ENCODE results near the gene EYA4.

Gene EYA4

DNA sequence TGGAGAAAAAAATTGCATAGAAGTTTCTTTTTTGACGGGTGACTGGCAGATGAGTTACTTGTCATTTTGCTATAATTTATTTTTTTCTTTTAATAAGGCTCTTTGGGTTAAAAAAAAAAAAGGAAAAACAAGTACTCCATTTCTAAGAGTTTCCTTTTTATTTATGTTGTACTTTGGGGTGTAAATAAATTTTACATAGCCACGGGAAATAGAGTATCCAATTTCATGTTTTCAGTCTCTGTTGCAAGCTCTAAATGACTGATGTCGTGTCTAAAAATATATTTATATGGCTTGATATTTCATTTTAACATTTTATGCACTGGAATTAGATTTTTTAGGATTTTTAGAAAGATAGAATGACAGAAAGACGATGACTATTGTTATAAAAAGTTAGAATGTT is 3.4 kb downstream of the EYA4 start:
- H3K4me1 ChIP-seq (ENCODE audit: low read length) = no peaks in the 10 kb centered on the region
- H3K27me3 ChIP-seq (replicated peaks; ENCODE audit: insufficient read depth, low read length) = no peaks in the 10 kb centered on the region
- no peak for DNase-seq
- H3K4me2 ChIP-seq (ENCODE audit: low read depth, low read length) = peak overlapping the region; percentile 34
- no peaks in the 10 kb centered on the region for H3F3A ChIP-seq (ENCODE audit: insufficient read depth, low read length)
- peak overlapping the region; percentile 28; the same call in 1 of the 2 replicates for H3K4me3 ChIP-seq (ENCODE audit: low read length)
- H3K9me3 ChIP-seq (replicated peaks; ENCODE audit: insufficient read depth, low read length) = no peaks in the 10 kb centered on the region
- peak overlapping the region; percentile 51; the same call in 1 of the 2 replicates for H3K27ac ChIP-seq (ENCODE audit: low read length)
- TF ChIP-seq EZH2phosphoT487 (IDR thresholded peaks at IDR 0.05; ENCODE audit: low read length) (no peak), EZH2 (optimal IDR thresholded peaks at IDR 0.05; ENCODE audit: low read depth, low read length) (no peak)
- TF ChIP-seq, protein P1, sequence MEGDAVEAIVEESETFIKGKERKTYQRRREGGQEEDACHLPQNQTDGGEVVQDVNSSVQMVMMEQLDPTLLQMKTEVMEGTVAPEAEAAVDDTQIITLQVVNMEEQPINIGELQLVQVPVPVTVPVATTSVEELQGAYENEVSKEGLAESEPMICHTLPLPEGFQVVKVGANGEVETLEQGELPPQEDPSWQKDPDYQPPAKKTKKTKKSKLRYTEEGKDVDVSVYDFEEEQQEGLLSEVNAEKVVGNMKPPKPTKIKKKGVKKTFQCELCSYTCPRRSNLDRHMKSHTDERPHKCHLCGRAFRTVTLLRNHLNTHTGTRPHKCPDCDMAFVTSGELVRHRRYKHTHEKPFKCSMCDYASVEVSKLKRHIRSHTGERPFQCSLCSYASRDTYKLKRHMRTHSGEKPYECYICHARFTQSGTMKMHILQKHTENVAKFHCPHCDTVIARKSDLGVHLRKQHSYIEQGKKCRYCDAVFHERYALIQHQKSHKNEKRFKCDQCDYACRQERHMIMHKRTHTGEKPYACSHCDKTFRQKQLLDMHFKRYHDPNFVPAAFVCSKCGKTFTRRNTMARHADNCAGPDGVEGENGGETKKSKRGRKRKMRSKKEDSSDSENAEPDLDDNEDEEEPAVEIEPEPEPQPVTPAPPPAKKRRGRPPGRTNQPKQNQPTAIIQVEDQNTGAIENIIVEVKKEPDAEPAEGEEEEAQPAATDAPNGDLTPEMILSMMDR (IDR thresholded peaks at IDR 0.05; ENCODE audit: low read length) = no peak
- H3K9me2 ChIP-seq (replicated peaks; ENCODE audit: insufficient read depth, low read length) = no peaks in the 10 kb centered on the region
- peaks cover 78% of the 10 kb centered on the region for H3K79me2 ChIP-seq (ENCODE audit: low read length)
- no peak overlapping the region for H2AFZ ChIP-seq (ENCODE audit: low read length)
- no peaks in the 10 kb centered on the region for H3K36me3 ChIP-seq (replicated peaks; ENCODE audit: insufficient read depth, low read length)
- H4K20me1 ChIP-seq (ENCODE audit: insufficient read depth, low read length) = no peaks in the 10 kb centered on the region
- peak overlapping the region; percentile 69 for H3K9ac ChIP-seq (ENCODE audit: low read length)

DNA sequence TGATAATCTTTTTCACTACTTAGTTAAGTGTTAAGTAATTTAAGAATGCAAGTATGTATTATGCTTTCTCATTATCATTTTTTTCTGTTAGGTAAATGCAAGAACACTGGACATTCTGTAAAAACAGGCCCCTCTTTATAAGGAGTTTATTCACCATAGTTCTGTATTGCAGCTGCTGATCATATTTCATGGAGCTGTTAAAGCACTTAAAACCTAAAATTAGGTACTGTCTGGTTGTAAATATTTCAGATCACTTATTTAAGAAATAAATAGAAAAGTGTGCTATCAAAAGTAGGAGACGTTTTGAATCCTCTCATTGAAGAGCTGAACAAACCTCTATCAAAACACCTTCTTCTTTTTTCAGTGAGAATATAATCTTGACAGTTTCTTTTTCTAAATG is 3.9 kb downstream of the EYA4 start:
- Histone ChIP-seq H3K9me2 (replicated peaks; ENCODE audit: insufficient read depth, low read length) (no peaks in the 10 kb centered on the region), H3K27ac (ENCODE audit: low read length) (peak overlapping the region; percentile 51; the same call in 1 of the 2 replicates), H3K9me3 (replicated peaks; ENCODE audit: insufficient read depth, low read length) (no peaks in the 10 kb centered on the region), H3K4me2 (ENCODE audit: low read depth, low read length) (peak overlapping the region; percentile 34), H4K20me1 (ENCODE audit: insufficient read depth, low read length) (no peaks in the 10 kb centered on the region), H2AFZ (ENCODE audit: low read length) (no peak overlapping the region), H3K27me3 (replicated peaks; ENCODE audit: insufficient read depth, low read length) (no peaks in the 10 kb centered on the region), H3K9ac (ENCODE audit: low read length) (peak overlapping the region; percentile 69), H3F3A (ENCODE audit: insufficient read depth, low read length) (no peaks in the 10 kb centered on the region), H3K36me3 (replicated peaks; ENCODE audit: insufficient read depth, low read length) (no peaks in the 10 kb centered on the region), H3K4me1 (ENCODE audit: low read length) (no peaks in the 10 kb centered on the region), H3K4me3 (ENCODE audit: low read length) (peak overlapping the region; percentile 28; the same call in 1 of the 2 replicates), H3K79me2 (ENCODE audit: low read length) (peaks cover 83% of the 10 kb centered on the region)
- TF ChIP-seq, protein P1 (IDR thresholded peaks at IDR 0.05; ENCODE audit: low read length) = no peak
- TF ChIP-seq EZH2phosphoT487 (IDR thresholded peaks at IDR 0.05; ENCODE audit: low read length) = no peak
- TF ChIP-seq EZH2 (optimal IDR thresholded peaks at IDR 0.05; ENCODE audit: low read depth, low read length) = no peak
- no peak for DNase-seq

DNA sequence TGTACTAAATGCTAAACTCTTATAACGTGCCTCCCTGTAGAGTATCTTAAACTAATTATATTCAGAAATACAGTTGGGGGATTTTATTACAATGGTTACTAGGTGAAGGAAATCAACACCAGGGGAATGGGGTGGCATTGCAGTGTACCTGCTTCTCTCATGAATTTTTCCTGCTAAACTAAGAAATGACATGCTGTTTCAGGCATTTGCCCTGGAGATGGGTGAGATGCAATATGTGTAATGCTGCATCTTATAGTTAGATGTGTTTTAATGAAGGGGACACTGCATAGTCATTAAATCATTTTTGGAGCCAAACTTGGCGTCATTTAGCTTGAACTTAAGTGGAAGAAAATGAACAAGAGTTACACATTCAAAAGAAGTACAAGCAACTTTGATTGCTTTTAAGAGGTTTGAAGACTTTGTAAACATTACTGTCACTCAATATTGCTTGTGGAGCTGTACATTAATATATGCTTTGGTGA is 4.3 kb downstream of the EYA4 start:
- Histone ChIP-seq H2AFZ (ENCODE audit: low read length) (no peak overlapping the region), H3K27me3 (replicated peaks; ENCODE audit: insufficient read depth, low read length) (no peaks in the 10 kb centered on the region)

More for the DNA sequence above, 4.3 kb downstream of the EYA4 start:
- Histone ChIP-seq H3K79me2 (ENCODE audit: low read length) (peaks cover 84% of the 10 kb centered on the region), H3K9ac (ENCODE audit: low read length) (peak overlapping the region; percentile 69; the same call in 1 of the 2 replicates), H3F3A (ENCODE audit: insufficient read depth, low read length) (no peaks in the 10 kb centered on the region), H3K4me2 (ENCODE audit: low read depth, low read length) (peak overlapping the region; percentile 34), H3K27ac (ENCODE audit: low read length) (peak overlapping the region; percentile 51; the same call in 1 of the 2 replicates), H3K9me3 (replicated peaks; ENCODE audit: insufficient read depth, low read length) (no peaks in the 10 kb centered on the region), H3K9me2 (replicated peaks; ENCODE audit: insufficient read depth, low read length) (no peaks in the 10 kb centered on the region), H3K4me3 (ENCODE audit: low read length) (peak overlapping the region; percentile 28; the same call in 1 of the 2 replicates), H3K4me1 (ENCODE audit: low read length) (no peaks in the 10 kb centered on the region), H4K20me1 (ENCODE audit: insufficient read depth, low read length) (no peaks in the 10 kb centered on the region), H3K36me3 (replicated peaks; ENCODE audit: insufficient read depth, low read length) (no peaks in the 10 kb centered on the region)
- TF ChIP-seq EZH2phosphoT487 (IDR thresholded peaks at IDR 0.05; ENCODE audit: low read length) (no peak), EZH2 (optimal IDR thresholded peaks at IDR 0.05; ENCODE audit: low read depth, low read length) (no peak)
- TF ChIP-seq, protein P1 (IDR thresholded peaks at IDR 0.05; ENCODE audit: low read length) = no peak
- DNase-seq = no peak

Data from MM.1S (cell line).